ENCODE measurements around the gene ADAMTS2. TPM values are rescaled to one million over a fixed set of nuclear protein-coding genes. Genes with fewer than 3 reads are reported as not detected.

Gene ADAMTS2
- total and polyA plus RNA-seq, 2 experiments from 2014 or later: 62.0 to 132 TPM

- DNase-seq: no peak
- H3K4me3 ChIP-seq: no peak overlapping the region
- H3K9me3 ChIP-seq (ENCODE audit: low read depth): no peaks in the 10 kb centered on the region
- WGBS, 2 experiments (ENCODE audit: low coverage in 1 of 2, low lambda C conversion rate in 2 of 2, missing lambda C conversion rate in 2 of 2): 82 to 84% methylated on average over 8 of the region's 8 CpGs
- H3K4me1 ChIP-seq (ENCODE audit: insufficient read depth): no peaks in the 10 kb centered on the region
- H2AFZ ChIP-seq: no peak overlapping the region
- H3K9me2 ChIP-seq (ENCODE audit: insufficient read depth): no peaks in the 10 kb centered on the region
- no peaks in the 10 kb centered on the region for H4K20me1 ChIP-seq (ENCODE audit: insufficient read depth)
- H3K36me3 ChIP-seq (ENCODE audit: low read depth): no peaks in the 10 kb centered on the region
- H3K4me2 ChIP-seq (ENCODE audit: unreplicated experiment): no peak overlapping the region
- H3K9ac ChIP-seq: no peak overlapping the region
- H3K27me3 ChIP-seq (replicated peaks; ENCODE audit: insufficient read depth): no peaks in the 10 kb centered on the region
- in situ Hi-C loops (cut with MboI): no loop called here
- H3F3A ChIP-seq (ENCODE audit: insufficient read depth): no peaks in the 10 kb centered on the region
- H3K79me2 ChIP-seq (ENCODE audit: insufficient read depth): no peaks in the 10 kb centered on the region
- TF ChIP-seq EZH2phosphoT487 (IDR thresholded peaks at IDR 0.05; ENCODE audit: insufficient read depth, low read depth): no peak
- no peak for TF ChIP-seq EZH2 (IDR thresholded peaks at IDR 0.05; ENCODE audit: insufficient read depth, poor library complexity, severe bottlenecking)
- no peak overlapping the region for H3K27ac ChIP-seq
Observed at GRCh38 chr5:179382486-179382885, 37.2 kb upstream of the ADAMTS2 start.

DNA sequence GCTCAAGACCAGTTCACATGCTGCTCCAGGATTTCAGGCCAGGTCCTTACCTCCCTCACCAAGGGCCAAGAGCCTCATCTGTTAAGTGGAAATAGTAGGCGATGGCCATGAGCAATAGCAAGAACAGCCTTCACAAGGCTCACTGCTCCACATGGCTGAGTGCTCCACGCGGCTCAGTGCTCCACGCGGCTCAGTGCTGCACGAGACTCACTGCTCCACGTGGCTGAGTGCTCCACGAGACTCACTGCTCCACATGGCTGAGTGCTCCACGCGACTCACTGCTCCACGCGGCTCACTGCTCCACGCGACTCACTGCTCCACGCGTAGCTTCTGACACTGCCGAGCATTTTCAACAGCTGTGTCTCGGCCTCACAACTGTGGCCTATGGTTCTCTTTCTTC lies 36.4 kb upstream of the ADAMTS2 start:
- no peak for DNase-seq
- no peaks in the 10 kb centered on the region for H3K36me3 ChIP-seq (ENCODE audit: low read depth)
- no peak overlapping the region for H3K4me3 ChIP-seq
- no peaks in the 10 kb centered on the region for H3K4me1 ChIP-seq (ENCODE audit: insufficient read depth)
- in situ Hi-C loops (cut with MboI): no loop called here
- no peak for TF ChIP-seq EZH2phosphoT487 (IDR thresholded peaks at IDR 0.05; ENCODE audit: insufficient read depth, low read depth)
- no peak for TF ChIP-seq EZH2 (IDR thresholded peaks at IDR 0.05; ENCODE audit: insufficient read depth, poor library complexity, severe bottlenecking)
- no peak overlapping the region for H3K4me2 ChIP-seq (ENCODE audit: unreplicated experiment)
- no peaks in the 10 kb centered on the region for H3K9me3 ChIP-seq (ENCODE audit: low read depth)
- H2AFZ ChIP-seq: no peak overlapping the region
- no peak overlapping the region for H3K9ac ChIP-seq
- no peaks in the 10 kb centered on the region for H4K20me1 ChIP-seq (ENCODE audit: insufficient read depth)
- no peaks in the 10 kb centered on the region for H3K9me2 ChIP-seq (ENCODE audit: insufficient read depth)
- no peak overlapping the region for H3K27ac ChIP-seq
- H3F3A ChIP-seq (ENCODE audit: insufficient read depth): no peaks in the 10 kb centered on the region
- no peaks in the 10 kb centered on the region for H3K79me2 ChIP-seq (ENCODE audit: insufficient read depth)
- no peaks in the 10 kb centered on the region for H3K27me3 ChIP-seq (replicated peaks; ENCODE audit: insufficient read depth)
- 87 to 90% methylated on average over 18 of the region's 18 CpGs for WGBS, 2 experiments (ENCODE audit: low coverage in 1 of 2, low lambda C conversion rate in 2 of 2, missing lambda C conversion rate in 2 of 2)

- Histone ChIP-seq H3K27me3 (replicated peaks; ENCODE audit: insufficient read depth) (no peaks in the 10 kb centered on the region), H3K4me3 (no peak overlapping the region), H3K4me1 (ENCODE audit: insufficient read depth) (no peaks in the 10 kb centered on the region), H3K9ac (no peak overlapping the region), H3F3A (ENCODE audit: insufficient read depth) (no peaks in the 10 kb centered on the region), H4K20me1 (ENCODE audit: insufficient read depth) (no peaks in the 10 kb centered on the region), H3K36me3 (ENCODE audit: low read depth) (no peaks in the 10 kb centered on the region), H3K79me2 (ENCODE audit: insufficient read depth) (no peaks in the 10 kb centered on the region), H3K4me2 (ENCODE audit: unreplicated experiment) (no peak overlapping the region), H3K27ac (no peak overlapping the region), H3K9me2 (ENCODE audit: insufficient read depth) (no peaks in the 10 kb centered on the region), H3K9me3 (ENCODE audit: low read depth) (no peaks in the 10 kb centered on the region), H2AFZ (no peak overlapping the region)
- in situ Hi-C loops (cut with MboI): no loop called here
- TF ChIP-seq EZH2 (IDR thresholded peaks at IDR 0.05; ENCODE audit: insufficient read depth, poor library complexity, severe bottlenecking) (no peak), EZH2phosphoT487 (IDR thresholded peaks at IDR 0.05; ENCODE audit: insufficient read depth, low read depth) (no peak)
- WGBS, 2 experiments (ENCODE audit: low coverage in 1 of 2, low lambda C conversion rate in 2 of 2, missing lambda C conversion rate in 2 of 2): 72% methylated on average over 28 of the region's 28 CpGs
- no peak for DNase-seq
Observed at GRCh38 chr5:179380211-179381035, 35.2 kb upstream of the ADAMTS2 start.

DNA sequence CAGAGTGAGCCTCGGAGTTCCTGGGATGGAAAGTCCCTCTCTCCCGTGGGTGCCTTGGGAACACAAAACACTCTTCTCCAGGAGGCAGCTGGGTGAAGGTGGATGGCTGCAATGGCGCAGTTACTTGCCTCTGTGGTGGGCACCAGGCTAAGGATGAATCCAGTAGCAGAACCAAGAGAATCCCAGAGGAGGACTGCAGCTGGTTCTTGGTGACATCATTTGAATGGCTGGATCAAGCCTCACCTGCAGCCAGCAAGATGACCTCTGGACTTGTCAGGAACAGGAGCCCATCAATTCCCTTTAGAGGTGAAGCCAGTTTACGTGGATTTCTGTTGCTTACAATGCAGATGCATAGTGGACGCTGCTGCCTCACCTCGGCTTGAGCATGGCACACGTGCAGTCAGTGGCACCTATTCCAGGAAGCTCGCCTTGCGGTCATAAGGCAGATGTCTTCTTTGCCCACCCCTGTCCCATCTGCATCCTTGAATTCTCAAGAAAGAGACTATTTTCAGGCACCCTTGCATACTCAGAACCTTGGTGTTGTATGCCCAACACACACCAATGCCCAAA lies 34.1 kb upstream of the ADAMTS2 start:
- no peak overlapping the region for H3K4me3 ChIP-seq
- no peaks in the 10 kb centered on the region for H3K9me3 ChIP-seq (ENCODE audit: low read depth)
- TF ChIP-seq EZH2 (IDR thresholded peaks at IDR 0.05; ENCODE audit: insufficient read depth, poor library complexity, severe bottlenecking): no peak
- no peaks in the 10 kb centered on the region for H3K4me1 ChIP-seq (ENCODE audit: insufficient read depth)
- in situ Hi-C loops (cut with MboI): no loop called here
- no peak overlapping the region for H3K4me2 ChIP-seq (ENCODE audit: unreplicated experiment)
- no peaks in the 10 kb centered on the region for H3F3A ChIP-seq (ENCODE audit: insufficient read depth)
- H3K9ac ChIP-seq: no peak overlapping the region
- H3K27ac ChIP-seq: no peak overlapping the region
- no peaks in the 10 kb centered on the region for H3K9me2 ChIP-seq (ENCODE audit: insufficient read depth)
- no peaks in the 10 kb centered on the region for H4K20me1 ChIP-seq (ENCODE audit: insufficient read depth)
- H3K27me3 ChIP-seq (replicated peaks; ENCODE audit: insufficient read depth): no peaks in the 10 kb centered on the region
- H2AFZ ChIP-seq: no peak overlapping the region
- H3K79me2 ChIP-seq (ENCODE audit: insufficient read depth): no peaks in the 10 kb centered on the region
- H3K36me3 ChIP-seq (ENCODE audit: low read depth): no peaks in the 10 kb centered on the region
- 60 to 61% methylated on average over 9 of the region's 9 CpGs for WGBS, 2 experiments (ENCODE audit: low coverage in 1 of 2, low lambda C conversion rate in 2 of 2, missing lambda C conversion rate in 2 of 2)
- no peak for DNase-seq
